Transverse colon (tissue), 3 donors: ENCODE results near the gene ACADM.

Source experiments
- EP300 ChIP-seq: sonication (generic); formaldehyde crosslinking; IDR thresholded peaks from one replicate; pipeline ENCODE4 v1.6.1; 2017; ENCODE audit warnings: antibody characterized with exemption, low read depth
- POLR2A ChIP-seq: fragments of 450-650 bp; IDR thresholded peaks from one replicate; pipeline ENCODE4 v1.6.1; 2016; ENCODE audit warnings: antibody characterized with exemption, mild to moderate bottlenecking, moderate library complexity
- TF ChIP-seq, protein P1 (sequence below), 5 experiments: fragments of 200-600 bp in 3 of 5; fragments of 450-650 bp in 2 of 5; sonication (generic) in 3 of 5; IDR thresholded peaks; 1 replicate in 2 of 5; 2 replicates in 3 of 5; pipeline ENCODE4 v1.5.1; 2016 to 2017; ENCODE audit warnings: antibody characterized with exemption in 5 of 5, inconsistent platforms in 3 of 5, mild to moderate bottlenecking in 2 of 5, moderate library complexity in 1 of 5

DNA sequence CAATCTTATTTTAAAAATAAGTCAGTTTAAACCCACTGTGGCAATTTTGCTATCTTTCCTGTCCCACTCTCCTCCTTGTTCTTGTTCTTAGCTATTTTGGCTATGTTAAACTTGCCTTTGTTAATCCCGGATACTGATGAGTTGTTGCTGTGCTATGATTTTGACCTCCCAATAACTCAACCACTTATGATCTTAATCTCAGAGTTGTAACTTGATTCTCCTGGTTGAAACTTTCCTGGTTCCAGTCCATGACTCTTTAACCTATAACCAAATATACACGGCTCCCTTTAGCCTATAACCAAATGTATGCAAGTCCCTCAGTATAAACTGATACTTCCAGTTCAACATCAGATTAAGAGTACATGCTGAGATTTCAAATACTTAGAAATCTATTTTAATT, 15.6 kb upstream of the ACADM start:
- TF ChIP-seq EP300 (no peak), POLR2A (no peak)
- TF ChIP-seq, protein P1, sequence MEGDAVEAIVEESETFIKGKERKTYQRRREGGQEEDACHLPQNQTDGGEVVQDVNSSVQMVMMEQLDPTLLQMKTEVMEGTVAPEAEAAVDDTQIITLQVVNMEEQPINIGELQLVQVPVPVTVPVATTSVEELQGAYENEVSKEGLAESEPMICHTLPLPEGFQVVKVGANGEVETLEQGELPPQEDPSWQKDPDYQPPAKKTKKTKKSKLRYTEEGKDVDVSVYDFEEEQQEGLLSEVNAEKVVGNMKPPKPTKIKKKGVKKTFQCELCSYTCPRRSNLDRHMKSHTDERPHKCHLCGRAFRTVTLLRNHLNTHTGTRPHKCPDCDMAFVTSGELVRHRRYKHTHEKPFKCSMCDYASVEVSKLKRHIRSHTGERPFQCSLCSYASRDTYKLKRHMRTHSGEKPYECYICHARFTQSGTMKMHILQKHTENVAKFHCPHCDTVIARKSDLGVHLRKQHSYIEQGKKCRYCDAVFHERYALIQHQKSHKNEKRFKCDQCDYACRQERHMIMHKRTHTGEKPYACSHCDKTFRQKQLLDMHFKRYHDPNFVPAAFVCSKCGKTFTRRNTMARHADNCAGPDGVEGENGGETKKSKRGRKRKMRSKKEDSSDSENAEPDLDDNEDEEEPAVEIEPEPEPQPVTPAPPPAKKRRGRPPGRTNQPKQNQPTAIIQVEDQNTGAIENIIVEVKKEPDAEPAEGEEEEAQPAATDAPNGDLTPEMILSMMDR (IDR thresholded peaks at IDR 0.05): no peak
